GM19463 (cell line): ENCODE data around the gene DCC.

Source experiments
- ATAC-seq: cut with Tn5 transposase; IDR thresholded peaks from one replicate; pipeline ENCODE4 v1.9.1; 2021; ENCODE audit warnings: mild to moderate bottlenecking, moderate library complexity; ENCODE audit not compliant: unreplicated experiment

The DCC gene

DNA sequence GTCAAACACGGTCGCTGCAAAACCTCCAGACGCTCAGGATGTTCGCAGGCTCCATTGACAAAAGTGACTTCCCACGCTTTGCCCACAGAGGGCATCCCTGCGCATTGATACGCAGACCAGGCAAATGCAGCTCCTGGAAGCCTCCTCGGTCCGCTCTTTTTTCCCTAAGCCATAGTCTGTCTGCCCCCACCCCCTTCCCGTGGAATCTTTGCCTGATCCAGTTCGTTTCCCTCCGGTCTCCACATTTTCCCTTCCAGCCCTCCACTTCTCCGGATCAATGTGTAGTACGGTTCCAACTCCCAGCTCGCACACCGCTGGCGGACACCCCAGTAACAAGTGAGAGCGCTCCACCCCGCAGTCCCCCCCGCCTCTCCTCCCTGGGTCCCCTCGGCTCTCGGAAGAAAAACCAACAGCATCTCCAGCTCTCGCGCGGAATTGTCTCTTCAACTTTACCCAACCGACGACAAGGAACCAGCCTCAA lies at the start of gene DCC:
DCC (plus strand) TSS at position 307 of the 481 bp plus-strand sequence. CDS start 591 bp downstream, outside the sequence.
- ATAC-seq = peak; percentile 77

DNA sequence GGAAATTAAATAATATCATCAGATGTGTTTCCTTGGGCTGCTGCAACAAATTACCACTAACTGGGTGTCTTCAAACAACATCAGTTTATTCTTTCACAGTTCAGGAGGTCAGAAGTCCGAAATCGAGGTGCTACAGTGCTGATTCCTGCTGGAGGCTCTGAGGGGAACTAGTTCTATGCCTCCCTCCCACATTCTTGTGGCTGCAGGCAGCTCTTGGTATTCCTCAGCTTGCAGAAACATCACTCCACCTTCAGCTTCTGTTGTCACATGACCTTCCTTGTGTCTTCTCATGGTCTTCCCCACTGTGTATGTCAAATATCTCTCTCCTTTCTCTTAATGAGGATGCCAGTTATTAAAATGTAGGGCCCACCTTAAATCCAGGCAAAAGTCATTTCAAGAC lies 29.3 kb upstream of the DCC start:
- ATAC-seq = no peak

- no peak for ATAC-seq
These were observed 28.7 kb upstream of the DCC start for GRCh38 chr18:52311331-52311730.

DNA sequence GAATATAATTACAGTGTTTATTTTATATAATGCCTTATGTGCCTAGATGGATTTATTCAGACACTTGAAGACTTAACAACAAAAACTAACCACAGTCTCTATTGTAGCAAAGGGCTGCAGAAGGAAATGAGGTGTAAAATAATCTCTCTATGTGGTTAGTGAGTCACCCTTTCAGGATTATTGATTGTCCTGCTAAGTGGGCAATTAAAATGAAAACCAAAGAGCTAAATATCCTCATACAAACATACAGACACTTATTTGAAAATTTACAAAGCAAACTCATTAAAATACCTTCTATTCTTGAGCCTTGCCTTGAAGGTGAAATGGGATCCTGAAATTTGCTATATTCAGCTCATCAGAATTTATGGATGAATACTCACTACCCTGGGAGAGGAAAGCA lies 27.7 kb upstream of the DCC start:
- no peak for ATAC-seq

DNA sequence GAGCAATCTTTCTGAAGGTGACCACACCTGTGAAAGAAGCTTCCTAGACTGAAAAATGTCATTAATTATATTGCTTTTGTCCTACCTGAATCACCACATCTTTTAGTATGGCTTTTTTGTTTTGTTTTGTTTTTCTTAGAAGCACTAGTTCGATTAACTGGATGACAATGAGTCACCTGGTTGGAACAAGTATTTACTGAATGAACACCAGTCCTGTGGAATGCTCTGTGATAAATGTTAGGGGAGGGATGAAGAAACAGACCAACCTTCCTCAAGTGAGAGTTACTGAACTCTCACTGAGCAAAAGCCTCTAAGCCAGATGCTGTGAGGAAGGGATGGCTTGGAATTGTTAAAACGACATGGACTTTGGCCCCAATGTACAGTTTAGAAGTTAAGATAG lies 26.8 kb upstream of the DCC start:
- ATAC-seq = no peak

DNA sequence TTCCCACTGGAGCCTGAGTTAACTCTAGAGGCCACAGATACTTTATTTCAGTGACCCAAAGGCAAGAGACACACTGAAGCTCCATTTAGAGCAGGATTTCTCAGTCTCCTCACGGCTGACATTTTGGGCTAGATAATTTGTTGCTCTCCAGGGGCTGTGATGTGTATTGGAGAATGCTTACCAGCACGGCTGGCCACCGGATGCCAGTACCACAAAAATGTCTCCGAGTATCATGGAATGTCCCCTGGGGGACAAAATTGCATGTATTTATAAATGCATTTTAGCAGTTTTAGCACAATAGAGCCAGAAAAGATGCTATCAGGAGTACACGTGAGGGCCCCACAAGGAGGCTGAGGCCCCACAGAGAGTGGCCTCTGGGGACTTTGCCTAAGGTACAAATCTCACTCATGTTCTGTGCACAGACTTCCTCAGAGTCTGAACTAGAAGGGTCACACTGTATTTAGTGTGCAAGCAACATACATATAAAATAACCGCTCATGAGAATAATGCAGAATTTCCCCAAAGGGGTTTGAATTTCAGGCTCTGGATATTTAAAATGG lies 20.5 kb upstream of the DCC start:
- no peak for ATAC-seq

GRCh38 chr18:52322307-52322706 lies 17.7 kb upstream of the DCC start:
- no peak for ATAC-seq

GRCh38 chr18:52323802-52324201 lies 16.2 kb upstream of the DCC start:
- ATAC-seq = no peak

- ATAC-seq = no peak
These were observed 14.0 kb upstream of the DCC start for GRCh38 chr18:52325997-52326396.

DNA sequence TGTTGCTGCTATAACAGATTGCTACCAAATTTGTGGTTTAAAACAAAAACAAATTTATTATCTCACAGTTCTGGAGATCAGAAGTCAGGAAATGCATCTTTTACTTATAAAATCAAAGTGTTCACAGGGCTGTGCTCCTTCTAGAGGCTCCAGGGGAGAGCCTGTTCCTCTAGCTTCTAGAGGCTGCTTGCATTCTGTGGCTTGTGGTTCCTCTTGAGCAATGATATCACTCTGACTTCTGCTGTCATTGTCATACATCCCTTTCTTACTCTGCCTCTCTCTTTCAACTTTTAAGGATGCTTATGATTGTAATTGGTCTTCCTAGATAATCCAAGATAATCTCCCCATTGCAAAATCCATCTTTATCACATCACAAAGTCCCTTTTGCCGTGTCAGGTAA lies 6.1 kb upstream of the DCC start:
- no peak for ATAC-seq

DNA sequence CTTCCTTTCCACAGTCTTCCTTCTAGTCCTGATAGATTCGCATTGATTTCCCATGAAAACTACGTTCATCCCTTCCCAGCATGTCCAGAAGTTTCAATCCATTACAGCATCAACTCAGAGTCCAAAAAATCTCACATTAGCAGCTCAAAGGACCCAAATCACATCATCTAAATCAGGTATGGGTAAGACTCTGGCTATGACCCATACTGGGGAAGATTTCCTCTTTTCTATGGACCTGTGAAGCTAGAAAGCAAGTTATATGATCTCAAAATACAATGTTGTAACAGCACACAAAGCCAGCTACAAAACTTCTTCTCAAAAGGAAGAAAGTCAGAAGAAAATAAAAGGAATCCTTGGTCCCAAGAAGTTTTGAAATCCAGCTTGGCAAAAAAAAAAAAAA lies 5.7 kb upstream of the DCC start:
- no peak for ATAC-seq

- no peak for ATAC-seq
These were observed 5.1 kb upstream of the DCC start for GRCh38 chr18:52334896-52335295.

DNA sequence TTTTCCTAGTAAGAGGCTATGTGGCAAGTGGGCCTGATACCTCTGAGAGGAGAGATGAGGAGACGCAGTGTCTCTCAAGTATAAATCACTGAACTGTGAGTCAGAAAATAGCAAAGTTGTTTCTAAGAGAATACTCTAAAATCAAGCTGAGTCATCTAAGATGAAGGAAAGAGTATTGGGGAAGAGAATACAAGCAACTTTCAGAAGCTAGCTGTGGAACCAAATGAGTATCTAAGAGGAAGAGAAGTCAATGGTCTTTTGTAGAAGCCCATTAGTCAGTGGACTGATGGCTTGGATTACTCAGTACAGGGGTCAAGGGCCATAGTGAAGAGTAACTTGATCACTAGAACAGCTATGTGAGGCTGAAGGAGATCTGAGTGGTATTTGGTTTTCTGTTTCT lies 2.7 kb upstream of the DCC start:
- ATAC-seq = no peak

GRCh38 chr18:52340406-52341102 lies 557 bp downstream of the DCC start:
- no peak for ATAC-seq

- ATAC-seq = no peak
These were observed 1.1 kb downstream of the DCC start for GRCh38 chr18:52341103-52341432.

- ATAC-seq = no peak
These were observed 1.8 kb downstream of the DCC start for GRCh38 chr18:52341608-52342381.

GRCh38 chr18:52342456-52342855 lies 2.5 kb downstream of the DCC start:
- ATAC-seq = no peak

DNA sequence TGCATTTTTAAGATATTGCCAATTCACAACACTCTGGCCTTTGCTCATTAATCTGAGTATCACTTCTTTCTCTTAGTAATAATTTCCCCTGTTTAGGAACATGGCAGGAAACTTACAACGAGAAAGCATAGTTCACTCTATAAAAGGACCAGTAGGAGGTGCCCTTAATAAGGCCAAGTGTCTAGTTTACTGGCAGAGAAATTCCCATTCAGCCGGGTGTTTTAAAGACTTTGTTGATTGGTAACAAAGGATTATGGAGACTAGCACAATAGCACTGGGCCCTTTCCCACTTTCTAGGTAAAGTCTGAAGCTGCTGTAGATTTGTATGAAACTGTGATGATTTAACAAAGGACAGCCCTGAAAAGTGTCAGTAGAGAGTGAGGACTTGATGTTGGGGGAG lies 3.1 kb downstream of the DCC start:
- ATAC-seq = peak; percentile 37

GRCh38 chr18:52343731-52344340 lies 3.8 kb downstream of the DCC start:
- ATAC-seq = no peak

- ATAC-seq = no peak
These were observed 4.9 kb downstream of the DCC start for GRCh38 chr18:52344881-52345280.

DNA sequence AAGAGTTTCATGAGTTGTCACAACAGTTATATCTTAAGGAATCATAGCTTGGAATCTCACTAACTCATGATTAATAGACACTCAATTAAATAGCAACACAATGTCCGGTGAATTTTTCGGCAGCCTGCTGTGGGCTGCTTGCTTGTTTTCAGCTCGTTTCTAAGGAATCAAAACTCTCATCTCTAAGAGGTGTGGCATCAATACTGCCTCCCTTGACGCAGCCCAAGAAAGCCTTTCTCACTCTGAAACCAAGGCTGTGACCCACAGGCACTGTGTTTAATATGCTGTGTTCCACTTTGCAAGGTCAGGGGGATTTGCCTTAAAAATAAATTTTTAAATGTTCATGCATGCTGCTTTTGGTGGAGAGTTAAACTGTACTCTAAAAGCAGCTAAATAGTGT lies 5.4 kb downstream of the DCC start:
- no peak for ATAC-seq

DNA sequence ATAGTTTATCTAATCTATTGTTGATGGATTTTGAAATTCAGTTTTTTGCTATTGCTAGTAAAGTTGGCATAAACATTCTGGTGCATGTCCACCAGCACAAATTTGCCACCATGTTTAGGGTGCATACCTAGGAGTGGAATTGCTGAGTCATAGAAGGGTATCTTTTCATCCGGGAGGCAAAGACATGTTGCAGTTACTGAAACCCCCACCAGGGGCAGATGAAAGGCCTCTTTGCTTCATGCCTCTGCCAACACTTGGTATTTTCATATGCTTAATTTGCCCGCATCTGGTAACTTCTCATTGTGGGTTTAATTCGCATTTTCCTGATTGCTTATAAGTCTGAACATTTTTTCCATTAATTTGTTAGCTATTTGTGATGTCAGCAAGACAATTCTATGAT lies 8.2 kb downstream of the DCC start:
- ATAC-seq = no peak
